SH-SY5Y (cell line): ENCODE measurements around the gene DNAH8.

Experiments
- GATA2 ChIP-seq: IDR thresholded peaks from 2 replicates; pipeline ENCODE4 v1.6.1; 2011; ENCODE audit warnings: mild to moderate bottlenecking, low read depth, low read length
- GATA3 ChIP-seq: IDR thresholded peaks from 2 replicates; pipeline ENCODE4 v1.6.1; 2011; ENCODE audit warnings: low read depth, mild to moderate bottlenecking, low read length, moderate library complexity

GRCh38 chr6:38860041-38860440 is 144.9 kb downstream of the DNAH8 start:
- TF ChIP-seq GATA2 (no peak), GATA3 (no peak)
